HepG2 (cell line): ENCODE results near the gene PHF23. TPM values are rescaled to one million over a fixed set of nuclear protein-coding genes. Genes with fewer than 3 reads are reported as not detected.

Experiments
- MEIS1 ChIP-seq: sonication (generic); formaldehyde crosslinking; IDR thresholded peaks from 2 replicates; pipeline ENCODE4 v1.9.0; 2021; ENCODE audit warnings: mild to moderate bottlenecking, missing genetic modification reagents, moderate library complexity, borderline replicate concordance
- NR1H2 ChIP-seq: sonication (generic); formaldehyde crosslinking; IDR thresholded peaks from 2 replicates; pipeline ENCODE4 v1.8.1; 2022; ENCODE audit warnings: low read depth, missing genetic modification reagents, borderline replicate concordance
- ZFX ChIP-seq: sonication (generic); formaldehyde crosslinking; IDR thresholded peaks from 2 replicates; pipeline ENCODE4 v1.4.0; 2020; ENCODE audit warnings: mild to moderate bottlenecking, low read depth, missing genetic modification reagents, moderate library complexity
- polyA plus RNA-seq, 8 experiments: library from polyadenylated mRNA; depleted of rRNA in 3 of 8; stranded (reverse) in 7 of 8; unstranded in 1 of 8; fragments of >200 nt; fragmentation: Illumina TruSeq in 4 of 8; extraction: Trizol in 4 of 8; gene quantifications; 2 replicates each; pipeline versions ENCODE4 v1.2.1 to v1.2.3, GENCODE V29; 2011 to 2016; ENCODE audit warnings: low read depth in 4 of 8, missing spikeins in 1 of 8, mixed read lengths in 1 of 8; ENCODE audit not compliant: insufficient read depth in 1 of 8
- total RNA-seq, 5 experiments: library from RNA; depleted of rRNA; stranded (reverse); fragments of >200 nt; fragmentation: Illumina TruSeq; extraction: Trizol; gene quantifications; 2 replicates each; pipeline ENCODE4 v1.2.3, GENCODE V29; 2016; ENCODE audit warnings: low read depth in 1 of 5
- TF ChIP-seq, protein P1 (sequence below): sonication (generic); formaldehyde crosslinking; IDR thresholded peaks from 2 replicates; pipeline ENCODE4 v1.8.0; 2022; ENCODE audit warnings: missing genetic modification reagents, mild to moderate bottlenecking, borderline replicate concordance
- TF ChIP-seq, protein P2 (sequence below): sonication (generic); formaldehyde crosslinking; IDR thresholded peaks from 2 replicates; pipeline ENCODE4; 2020; ENCODE audit warnings: missing genetic modification reagents, mild to moderate bottlenecking, borderline replicate concordance
- TF ChIP-seq, protein P3 (sequence below), 2 experiments: sonication (generic) in 1 of 2; formaldehyde crosslinking in 1 of 2; IDR thresholded peaks; 2 replicates each; pipeline versions ENCODE4 v1.6.1 to v1.9.0; 2014 to 2022; ENCODE audit warnings: antibody characterized with exemption in 1 of 2, borderline replicate concordance in 1 of 2, inconsistent platforms in 1 of 2, low read depth in 1 of 2, missing genetic modification reagents in 1 of 2
- TF ChIP-seq, protein P4 (sequence below), 2 experiments: sonication (generic) in 1 of 2; formaldehyde crosslinking in 1 of 2; IDR thresholded peaks; 2 replicates each; pipeline versions ENCODE4 v1.4.0 to v1.6.1; 2018 to 2020; ENCODE audit warnings: missing genetic modification reagents in 2 of 2, borderline replicate concordance in 1 of 2, low read depth in 1 of 2, mild to moderate bottlenecking in 1 of 2, missing biosample characterization in 1 of 2
- TF ChIP-seq, protein P5 (sequence below): sonication (generic); formaldehyde crosslinking; IDR thresholded peaks from 2 replicates; pipeline ENCODE4 v1.5.0; 2020; ENCODE audit warnings: mild to moderate bottlenecking, missing genetic modification reagents
- TF ChIP-seq, protein P6 (sequence below): sonication (generic); formaldehyde crosslinking; IDR thresholded peaks from 2 replicates; pipeline ENCODE4 v1.8.1; 2023; ENCODE audit warnings: mild to moderate bottlenecking, missing genetic modification reagents

PHF23 gene
- total and polyA plus RNA-seq, 2 of the 13 experiments (the other 11 are each of a cell fraction or from before 2014, with no cell fraction given): 27.6 to 33.2 TPM

DNA sequence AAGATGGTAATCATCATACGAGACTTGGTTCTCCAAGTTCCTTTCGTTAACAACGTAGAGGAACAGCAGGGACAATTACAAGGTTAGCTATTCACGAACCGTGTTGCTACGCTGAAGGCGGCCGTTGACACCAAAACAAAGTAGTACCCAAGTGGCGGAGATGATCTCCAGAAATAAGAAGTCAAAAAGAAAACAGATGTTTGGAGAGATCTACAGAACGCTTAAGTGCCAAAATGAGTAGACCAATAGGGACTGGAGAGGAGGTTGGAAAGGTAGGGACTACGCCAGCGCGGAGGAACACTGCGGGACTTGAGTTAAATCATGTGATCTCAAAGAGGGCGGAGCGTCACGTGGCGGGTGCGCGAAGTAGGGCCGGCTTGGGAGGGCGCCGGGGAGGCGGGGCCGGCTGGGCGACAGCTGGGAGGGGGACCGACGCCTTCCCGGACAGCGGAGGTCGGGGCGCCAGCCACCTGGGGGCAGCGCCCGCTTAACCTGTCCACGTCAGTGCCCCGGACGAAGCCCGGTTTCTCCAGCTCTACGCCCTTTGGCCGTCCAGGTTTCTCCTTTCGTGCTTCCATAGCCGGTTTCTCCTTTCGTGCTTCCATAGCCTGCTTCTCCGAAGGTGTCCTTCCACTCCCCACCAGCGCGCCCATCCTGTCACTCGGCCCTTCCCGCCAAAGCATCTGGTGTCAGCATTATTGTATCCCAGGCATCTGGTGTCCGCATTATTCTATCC is 3.6 kb upstream of the PHF23 start (continued):
- no peak for TF ChIP-seq NR1H2 (CRISPR knock-in tag)
- TF ChIP-seq, protein P1, sequence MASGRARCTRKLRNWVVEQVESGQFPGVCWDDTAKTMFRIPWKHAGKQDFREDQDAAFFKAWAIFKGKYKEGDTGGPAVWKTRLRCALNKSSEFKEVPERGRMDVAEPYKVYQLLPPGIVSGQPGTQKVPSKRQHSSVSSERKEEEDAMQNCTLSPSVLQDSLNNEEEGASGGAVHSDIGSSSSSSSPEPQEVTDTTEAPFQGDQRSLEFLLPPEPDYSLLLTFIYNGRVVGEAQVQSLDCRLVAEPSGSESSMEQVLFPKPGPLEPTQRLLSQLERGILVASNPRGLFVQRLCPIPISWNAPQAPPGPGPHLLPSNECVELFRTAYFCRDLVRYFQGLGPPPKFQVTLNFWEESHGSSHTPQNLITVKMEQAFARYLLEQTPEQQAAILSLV: peak; percentile 83
- TF ChIP-seq, protein P2, sequence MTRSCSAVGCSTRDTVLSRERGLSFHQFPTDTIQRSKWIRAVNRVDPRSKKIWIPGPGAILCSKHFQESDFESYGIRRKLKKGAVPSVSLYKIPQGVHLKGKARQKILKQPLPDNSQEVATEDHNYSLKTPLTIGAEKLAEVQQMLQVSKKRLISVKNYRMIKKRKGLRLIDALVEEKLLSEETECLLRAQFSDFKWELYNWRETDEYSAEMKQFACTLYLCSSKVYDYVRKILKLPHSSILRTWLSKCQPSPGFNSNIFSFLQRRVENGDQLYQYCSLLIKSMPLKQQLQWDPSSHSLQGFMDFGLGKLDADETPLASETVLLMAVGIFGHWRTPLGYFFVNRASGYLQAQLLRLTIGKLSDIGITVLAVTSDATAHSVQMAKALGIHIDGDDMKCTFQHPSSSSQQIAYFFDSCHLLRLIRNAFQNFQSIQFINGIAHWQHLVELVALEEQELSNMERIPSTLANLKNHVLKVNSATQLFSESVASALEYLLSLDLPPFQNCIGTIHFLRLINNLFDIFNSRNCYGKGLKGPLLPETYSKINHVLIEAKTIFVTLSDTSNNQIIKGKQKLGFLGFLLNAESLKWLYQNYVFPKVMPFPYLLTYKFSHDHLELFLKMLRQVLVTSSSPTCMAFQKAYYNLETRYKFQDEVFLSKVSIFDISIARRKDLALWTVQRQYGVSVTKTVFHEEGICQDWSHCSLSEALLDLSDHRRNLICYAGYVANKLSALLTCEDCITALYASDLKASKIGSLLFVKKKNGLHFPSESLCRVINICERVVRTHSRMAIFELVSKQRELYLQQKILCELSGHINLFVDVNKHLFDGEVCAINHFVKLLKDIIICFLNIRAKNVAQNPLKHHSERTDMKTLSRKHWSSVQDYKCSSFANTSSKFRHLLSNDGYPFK (CRISPR knock-in tag): no peak
- TF ChIP-seq ZFX: 0 out of 2 replicates have a peak, but pooled peaks have one; percentile 9
- peak; percentile 64; the same call in 1 of the 2 replicates for TF ChIP-seq MEIS1 (CRISPR knock-in tag)
- TF ChIP-seq, protein P3, sequence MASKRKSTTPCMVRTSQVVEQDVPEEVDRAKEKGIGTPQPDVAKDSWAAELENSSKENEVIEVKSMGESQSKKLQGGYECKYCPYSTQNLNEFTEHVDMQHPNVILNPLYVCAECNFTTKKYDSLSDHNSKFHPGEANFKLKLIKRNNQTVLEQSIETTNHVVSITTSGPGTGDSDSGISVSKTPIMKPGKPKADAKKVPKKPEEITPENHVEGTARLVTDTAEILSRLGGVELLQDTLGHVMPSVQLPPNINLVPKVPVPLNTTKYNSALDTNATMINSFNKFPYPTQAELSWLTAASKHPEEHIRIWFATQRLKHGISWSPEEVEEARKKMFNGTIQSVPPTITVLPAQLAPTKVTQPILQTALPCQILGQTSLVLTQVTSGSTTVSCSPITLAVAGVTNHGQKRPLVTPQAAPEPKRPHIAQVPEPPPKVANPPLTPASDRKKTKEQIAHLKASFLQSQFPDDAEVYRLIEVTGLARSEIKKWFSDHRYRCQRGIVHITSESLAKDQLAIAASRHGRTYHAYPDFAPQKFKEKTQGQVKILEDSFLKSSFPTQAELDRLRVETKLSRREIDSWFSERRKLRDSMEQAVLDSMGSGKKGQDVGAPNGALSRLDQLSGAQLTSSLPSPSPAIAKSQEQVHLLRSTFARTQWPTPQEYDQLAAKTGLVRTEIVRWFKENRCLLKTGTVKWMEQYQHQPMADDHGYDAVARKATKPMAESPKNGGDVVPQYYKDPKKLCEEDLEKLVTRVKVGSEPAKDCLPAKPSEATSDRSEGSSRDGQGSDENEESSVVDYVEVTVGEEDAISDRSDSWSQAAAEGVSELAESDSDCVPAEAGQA (IDR thresholded peaks at IDR 0.05; ENCODE audit: low read depth): peak; percentile 72; the same call in 1 of the 2 replicates
- TF ChIP-seq, protein P3 (CRISPR knock-in tag; IDR thresholded peaks at IDR 0.05; ENCODE audit: borderline replicate concordance): no peak
- TF ChIP-seq, protein P4, sequence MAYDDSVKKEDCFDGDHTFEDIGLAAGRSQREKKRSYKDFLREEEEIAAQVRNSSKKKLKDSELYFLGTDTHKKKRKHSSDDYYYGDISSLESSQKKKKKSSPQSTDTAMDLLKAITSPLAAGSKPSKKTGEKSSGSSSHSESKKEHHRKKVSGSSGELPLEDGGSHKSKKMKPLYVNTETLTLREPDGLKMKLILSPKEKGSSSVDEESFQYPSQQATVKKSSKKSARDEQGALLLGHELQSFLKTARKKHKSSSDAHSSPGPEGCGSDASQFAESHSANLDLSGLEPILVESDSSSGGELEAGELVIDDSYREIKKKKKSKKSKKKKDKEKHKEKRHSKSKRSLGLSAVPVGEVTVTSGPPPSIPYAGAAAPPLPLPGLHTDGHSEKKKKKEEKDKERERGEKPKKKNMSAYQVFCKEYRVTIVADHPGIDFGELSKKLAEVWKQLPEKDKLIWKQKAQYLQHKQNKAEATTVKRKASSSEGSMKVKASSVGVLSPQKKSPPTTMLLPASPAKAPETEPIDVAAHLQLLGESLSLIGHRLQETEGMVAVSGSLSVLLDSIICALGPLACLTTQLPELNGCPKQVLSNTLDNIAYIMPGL (CRISPR knock-in tag; IDR thresholded peaks at IDR 0.05; ENCODE audit: borderline replicate concordance in 1 of 2, low read depth in 1 of 2): peak; percentile 55 to 70; a peak in 2 of 4 replicates
- TF ChIP-seq, protein P5, sequence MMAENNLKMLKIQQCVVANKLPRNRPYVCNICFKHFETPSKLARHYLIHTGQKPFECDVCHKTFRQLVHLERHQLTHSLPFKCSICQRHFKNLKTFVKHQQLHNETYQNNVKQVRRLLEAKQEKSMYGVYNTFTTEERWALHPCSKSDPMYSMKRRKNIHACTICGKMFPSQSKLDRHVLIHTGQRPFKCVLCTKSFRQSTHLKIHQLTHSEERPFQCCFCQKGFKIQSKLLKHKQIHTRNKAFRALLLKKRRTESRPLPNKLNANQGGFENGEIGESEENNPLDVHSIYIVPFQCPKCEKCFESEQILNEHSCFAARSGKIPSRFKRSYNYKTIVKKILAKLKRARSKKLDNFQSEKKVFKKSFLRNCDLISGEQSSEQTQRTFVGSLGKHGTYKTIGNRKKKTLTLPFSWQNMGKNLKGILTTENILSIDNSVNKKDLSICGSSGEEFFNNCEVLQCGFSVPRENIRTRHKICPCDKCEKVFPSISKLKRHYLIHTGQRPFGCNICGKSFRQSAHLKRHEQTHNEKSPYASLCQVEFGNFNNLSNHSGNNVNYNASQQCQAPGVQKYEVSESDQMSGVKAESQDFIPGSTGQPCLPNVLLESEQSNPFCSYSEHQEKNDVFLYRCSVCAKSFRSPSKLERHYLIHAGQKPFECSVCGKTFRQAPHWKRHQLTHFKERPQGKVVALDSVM (CRISPR knock-in tag): 0 out of 2 replicates have a peak, but pooled peaks have one; percentile 30
- TF ChIP-seq, protein P6, sequence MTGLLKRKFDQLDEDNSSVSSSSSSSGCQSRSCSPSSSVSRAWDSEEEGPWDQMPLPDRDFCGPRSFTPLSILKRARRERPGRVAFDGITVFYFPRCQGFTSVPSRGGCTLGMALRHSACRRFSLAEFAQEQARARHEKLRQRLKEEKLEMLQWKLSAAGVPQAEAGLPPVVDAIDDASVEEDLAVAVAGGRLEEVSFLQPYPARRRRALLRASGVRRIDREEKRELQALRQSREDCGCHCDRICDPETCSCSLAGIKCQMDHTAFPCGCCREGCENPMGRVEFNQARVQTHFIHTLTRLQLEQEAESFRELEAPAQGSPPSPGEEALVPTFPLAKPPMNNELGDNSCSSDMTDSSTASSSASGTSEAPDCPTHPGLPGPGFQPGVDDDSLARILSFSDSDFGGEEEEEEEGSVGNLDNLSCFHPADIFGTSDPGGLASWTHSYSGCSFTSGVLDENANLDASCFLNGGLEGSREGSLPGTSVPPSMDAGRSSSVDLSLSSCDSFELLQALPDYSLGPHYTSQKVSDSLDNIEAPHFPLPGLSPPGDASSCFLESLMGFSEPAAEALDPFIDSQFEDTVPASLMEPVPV (CRISPR knock-in tag): peak; percentile 28; the same call in 1 of the 2 replicates
